GM12873 (cell line): Measurements from ENCODE around the gene RIT2.

Source experiments
- TF ChIP-seq, protein P1 (sequence below): IDR thresholded peaks from 2 replicates; pipeline ENCODE4 v1.5.1; 2012; ENCODE audit warnings: low read depth, mild to moderate bottlenecking, moderate library complexity, low read length, control low read depth; ENCODE audit not compliant: insufficient read depth; ENCODE audit errors: missing control alignments

The RIT2 gene

DNA sequence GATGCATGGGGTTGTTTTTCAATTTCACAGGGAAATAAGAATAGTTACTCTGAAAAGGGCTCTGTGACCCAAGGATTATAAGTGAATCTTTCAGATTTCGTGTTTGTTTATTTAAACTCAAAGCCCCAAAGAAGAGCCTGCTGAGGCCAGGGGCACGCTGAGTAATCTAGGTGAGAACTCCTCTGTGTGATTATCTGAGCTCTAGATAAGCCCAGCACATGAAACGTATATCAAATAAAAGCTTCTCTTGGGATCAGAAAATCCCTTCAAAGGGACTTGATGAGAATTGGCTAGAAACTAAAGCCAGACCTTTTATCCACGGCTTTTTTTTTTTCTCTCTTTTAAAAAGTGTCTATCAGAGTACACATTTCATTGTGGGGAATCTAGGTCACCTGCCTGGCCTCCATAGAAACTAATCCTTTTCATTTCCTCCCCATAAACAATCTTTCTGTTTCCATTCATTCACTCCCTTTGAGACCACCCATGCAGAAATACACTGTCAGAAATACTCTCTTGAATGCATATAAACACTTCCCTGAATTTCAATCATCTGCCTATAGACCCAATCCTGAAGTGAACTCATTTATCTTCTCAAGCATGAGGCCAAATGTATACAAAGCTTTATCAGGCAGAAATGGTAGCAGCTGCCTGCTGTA, 137.4 kb downstream of the RIT2 start:
- TF ChIP-seq, protein P1, sequence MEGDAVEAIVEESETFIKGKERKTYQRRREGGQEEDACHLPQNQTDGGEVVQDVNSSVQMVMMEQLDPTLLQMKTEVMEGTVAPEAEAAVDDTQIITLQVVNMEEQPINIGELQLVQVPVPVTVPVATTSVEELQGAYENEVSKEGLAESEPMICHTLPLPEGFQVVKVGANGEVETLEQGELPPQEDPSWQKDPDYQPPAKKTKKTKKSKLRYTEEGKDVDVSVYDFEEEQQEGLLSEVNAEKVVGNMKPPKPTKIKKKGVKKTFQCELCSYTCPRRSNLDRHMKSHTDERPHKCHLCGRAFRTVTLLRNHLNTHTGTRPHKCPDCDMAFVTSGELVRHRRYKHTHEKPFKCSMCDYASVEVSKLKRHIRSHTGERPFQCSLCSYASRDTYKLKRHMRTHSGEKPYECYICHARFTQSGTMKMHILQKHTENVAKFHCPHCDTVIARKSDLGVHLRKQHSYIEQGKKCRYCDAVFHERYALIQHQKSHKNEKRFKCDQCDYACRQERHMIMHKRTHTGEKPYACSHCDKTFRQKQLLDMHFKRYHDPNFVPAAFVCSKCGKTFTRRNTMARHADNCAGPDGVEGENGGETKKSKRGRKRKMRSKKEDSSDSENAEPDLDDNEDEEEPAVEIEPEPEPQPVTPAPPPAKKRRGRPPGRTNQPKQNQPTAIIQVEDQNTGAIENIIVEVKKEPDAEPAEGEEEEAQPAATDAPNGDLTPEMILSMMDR = no peak

DNA sequence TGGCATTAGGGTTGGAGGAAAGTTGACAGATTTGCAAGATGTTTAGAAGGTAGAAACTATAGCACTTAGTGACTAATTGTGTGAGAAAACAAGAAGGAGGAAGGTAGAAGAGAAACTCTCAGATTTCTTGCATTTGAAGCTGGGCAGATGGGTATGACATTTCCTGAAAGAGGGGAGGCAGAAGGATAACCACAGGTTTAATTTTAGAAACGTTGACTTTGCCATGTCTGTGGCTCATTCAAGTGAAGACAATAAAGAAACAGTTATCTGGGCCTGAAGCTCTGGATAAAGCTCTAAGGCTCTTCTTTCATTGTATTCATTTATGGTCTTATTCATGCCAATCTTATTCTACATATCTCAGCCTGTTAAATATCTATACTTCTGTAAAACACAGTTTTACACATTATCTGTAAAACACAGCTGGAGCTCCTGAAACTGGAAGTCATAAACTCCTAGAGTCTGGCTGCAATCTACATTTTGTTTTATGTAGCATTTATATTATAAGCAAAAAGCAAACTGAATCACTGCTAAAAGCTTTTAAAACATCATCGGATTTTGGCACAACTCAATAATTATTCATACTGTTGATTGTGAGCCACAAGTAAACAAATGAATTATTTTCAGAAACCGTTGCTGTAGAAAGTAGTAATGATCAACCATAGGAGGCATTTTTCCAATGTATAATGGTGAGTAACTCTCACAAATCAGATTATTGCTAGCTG, 138.5 kb downstream of the RIT2 start:
- TF ChIP-seq, protein P1 = no peak

DNA sequence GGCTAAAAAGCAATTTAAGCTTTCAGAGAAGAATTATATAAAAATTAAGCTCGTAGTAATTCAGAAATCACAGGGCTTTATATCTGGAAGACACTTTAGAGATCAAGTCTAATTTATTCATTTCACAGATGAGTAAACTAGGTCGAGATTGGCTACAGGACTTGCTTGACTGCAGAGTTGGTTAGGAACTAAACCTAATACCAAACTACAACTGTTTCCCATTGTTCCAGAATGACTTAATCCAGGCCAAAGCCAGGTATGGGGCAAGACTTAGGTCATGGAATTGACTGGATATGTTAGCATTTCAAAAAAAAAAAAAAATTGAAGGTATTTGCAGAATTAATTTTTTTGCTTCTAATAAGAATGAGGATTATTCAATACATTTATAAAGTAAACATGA, 146.1 kb downstream of the RIT2 start:
- TF ChIP-seq, protein P1 = no peak

DNA sequence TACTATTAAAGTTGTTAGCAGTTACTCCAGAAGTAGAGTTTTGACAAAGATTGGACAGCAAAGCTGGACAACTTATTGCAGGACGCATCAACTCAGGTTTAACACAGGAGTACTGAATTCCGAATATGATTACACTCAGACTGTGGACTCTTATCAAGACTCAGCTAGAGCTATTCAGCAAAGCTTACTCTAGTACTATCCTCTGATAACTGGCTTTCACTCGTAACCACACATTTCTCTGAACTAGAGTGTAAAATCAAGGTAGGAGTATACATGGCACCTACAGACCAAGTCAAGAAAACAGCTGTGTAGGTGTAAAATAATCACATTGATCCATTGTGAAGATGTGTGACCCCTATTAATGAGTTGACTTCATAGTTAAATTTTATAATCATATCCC, 154.2 kb downstream of the RIT2 start:
- TF ChIP-seq, protein P1 = no peak

DNA sequence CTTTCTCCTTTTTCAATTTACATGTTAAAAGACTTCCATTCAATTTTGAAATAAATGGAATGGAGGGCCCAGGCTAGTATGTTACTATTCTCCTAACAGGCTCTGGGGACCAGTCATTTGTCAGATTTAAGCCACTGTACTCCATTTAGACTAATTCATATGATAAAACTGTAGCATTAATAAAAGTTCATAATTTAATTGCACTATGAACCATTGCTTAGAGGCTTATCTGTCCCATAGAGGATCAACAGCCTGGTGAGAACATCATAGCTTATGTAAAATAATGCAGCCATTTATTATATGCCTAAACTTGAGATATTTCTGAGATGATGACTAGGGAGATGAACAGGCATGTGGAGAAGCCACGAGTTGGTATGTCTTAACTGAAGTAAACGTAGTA, 156.0 kb downstream of the RIT2 start:
- TF ChIP-seq, protein P1 = no peak

DNA sequence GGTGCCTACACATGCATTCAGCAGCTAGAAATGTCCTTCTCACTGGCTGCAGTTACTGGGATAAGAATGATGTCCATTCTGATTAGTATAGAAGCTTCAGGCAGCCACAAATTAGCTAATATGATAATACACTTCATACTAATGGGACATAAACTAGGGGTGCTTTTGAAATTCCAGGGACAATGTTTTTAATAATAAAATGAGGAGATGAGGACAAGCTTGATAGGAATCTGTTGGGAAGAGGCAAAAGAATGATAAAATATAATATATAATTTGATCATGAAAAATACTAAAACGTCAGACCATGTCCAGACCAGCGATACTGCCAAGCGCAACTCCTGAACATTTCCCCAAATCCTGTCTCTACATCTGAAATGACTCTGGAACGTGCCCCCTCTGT, 157.1 kb downstream of the RIT2 start:
- TF ChIP-seq, protein P1 = no peak

DNA sequence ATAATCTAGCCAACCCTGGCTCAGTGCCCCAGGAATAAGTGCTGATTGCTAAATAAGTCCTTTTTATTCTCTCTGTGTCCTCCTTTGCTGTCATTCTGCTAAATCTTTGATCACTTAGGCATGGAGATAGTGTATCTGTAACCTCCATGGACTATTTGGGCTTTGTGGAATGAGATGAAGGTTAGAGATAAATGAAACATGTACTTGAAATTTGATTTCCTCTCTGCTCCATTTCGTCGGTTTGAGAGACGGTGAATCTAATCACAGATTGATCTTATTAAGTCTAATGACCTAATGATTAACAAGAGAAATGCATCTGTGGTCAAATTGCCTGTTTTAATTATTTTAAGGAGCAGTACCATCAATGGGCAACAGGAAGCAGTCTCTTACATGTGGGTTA, 159.2 kb downstream of the RIT2 start:
- TF ChIP-seq, protein P1 = no peak
